PC-3 (cell line): ENCODE measurements around the gene KIF24. TPM values are rescaled to one million over a fixed set of nuclear protein-coding genes. Genes with fewer than 3 reads are reported as not detected.

Experiments
- ATAC-seq: fragments of 200-7000 bp; cut with Tn5 transposase; 2 replicates; pipeline ENCODE4 v1.9.1; 2020; ENCODE audit warnings: mild to moderate bottlenecking, moderate library complexity
- BruUV-seq: library from RNA; stranded (reverse); fragments of 400-500 nt; replicated peaks from 2 replicates; lab custom pipeline; 2021; lab: Mats Ljungman, UMichigan
- CTCF ChIA-PET: fragments of 300-600 bp; sonication (Branson Sonifier 250); formaldehyde crosslinking; loops from one replicate; lab custom pipeline; 2022; ENCODE audit warnings: antibody characterized with exemption; lab: Charles Lee
- POLR2A ChIA-PET: fragments of 300-600 bp; sonication (Branson Sonifier 250); formaldehyde crosslinking; loops from one replicate; lab custom pipeline; 2022; ENCODE audit warnings: antibody characterized with exemption; ENCODE audit not compliant: unreplicated experiment; lab: Charles Lee
- DNase-seq: peaks from one replicate; pipeline ENCODE4 v3.0.0-alpha.2; 2015
- H2AFZ ChIP-seq: fragments of 300-600 bp; sonication (generic); 2 replicates; pipeline ENCODE4 v1.6.0; 2016; ENCODE audit warnings: antibody characterized with exemption, low read length
- H3F3A ChIP-seq: fragments of 300-600 bp; sonication (generic); one replicate; pipeline ENCODE4 v1.6.0; 2017; ENCODE audit warnings: antibody characterized with exemption, low read length, control low read depth, mild to moderate bottlenecking; ENCODE audit not compliant: unreplicated experiment
- H3K27ac ChIP-seq: fragments of 300-600 bp; sonication (generic); 2 replicates; pipeline ENCODE4 v1.5.1; 2016; ENCODE audit warnings: mild to moderate bottlenecking, low read length
- H3K27me3 ChIP-seq: fragments of 300-600 bp; sonication (generic); 2 replicates; pipeline ENCODE4 v1.6.1; 2016; ENCODE audit warnings: low read length, mixed read lengths
- H3K36me3 ChIP-seq: fragments of 300-600 bp; sonication (generic); 2 replicates; pipeline ENCODE4 v1.6.1; 2016; ENCODE audit warnings: low read depth, mixed run types, low read length, mixed read lengths
- H3K4me1 ChIP-seq: fragments of 300-600 bp; sonication (generic); 2 replicates; pipeline ENCODE4 v1.5.1; 2016; ENCODE audit warnings: low read length; ENCODE audit not compliant: insufficient read depth
- H3K4me2 ChIP-seq: fragments of 300-600 bp; sonication (generic); 2 replicates; pipeline ENCODE4 v1.6.0; 2016; ENCODE audit warnings: low read length
- H3K4me3 ChIP-seq: fragments of 300-600 bp; sonication (generic); 2 replicates; pipeline ENCODE4 v1.5.1; 2016; ENCODE audit warnings: mild to moderate bottlenecking, low read length, mixed read lengths
- H3K79me2 ChIP-seq: fragments of 300-600 bp; sonication (generic); 2 replicates; pipeline ENCODE4 v1.6.1; 2017; ENCODE audit warnings: low read length, mixed read lengths
- H3K9ac ChIP-seq: fragments of 300-600 bp; sonication (generic); 2 replicates; pipeline ENCODE4 v1.6.0; 2016; ENCODE audit warnings: mild to moderate bottlenecking, low read length
- H3K9me2 ChIP-seq: fragments of 300-600 bp; sonication (generic); replicated peaks from 2 replicates; pipeline ENCODE4 v1.6.1; 2016; ENCODE audit warnings: mixed run types, low read length, mixed read lengths
- H3K9me3 ChIP-seq: fragments of 300-600 bp; sonication (generic); 2 replicates; pipeline ENCODE4 v1.6.1; 2016; ENCODE audit warnings: low read length, mixed read lengths
- H4K20me1 ChIP-seq: fragments of 300-600 bp; sonication (generic); 2 replicates; pipeline ENCODE4 v1.6.1; 2016; ENCODE audit warnings: low read length, mixed read lengths
- CTCF ChIP-seq: fragments of 300-600 bp; sonication (generic); conservative IDR thresholded peaks from 2 replicates; pipeline ENCODE4 v1.5.1; 2017; ENCODE audit warnings: antibody characterized with exemption, low read depth, mild to moderate bottlenecking, low read length
- EZH2 ChIP-seq: fragments of 300-600 bp; sonication (generic); IDR thresholded peaks from one replicate; pipeline ENCODE4 v1.6.1; 2017; ENCODE audit warnings: antibody characterized with exemption, mild to moderate bottlenecking, low read length; ENCODE audit not compliant: unreplicated experiment
- EZH2phosphoT487 ChIP-seq: fragments of 300-600 bp; sonication (generic); IDR thresholded peaks from 2 replicates; pipeline ENCODE4 v1.6.1; 2018; ENCODE audit warnings: mild to moderate bottlenecking, antibody characterized with exemption, low read length, borderline replicate concordance
- intact Hi-C: fragments of 100-400 bp; cut with micrococcal nuclease; formaldehyde crosslinking; loops from 2 replicates; pipeline ENCODE4 v1.9.0; 2023
- total RNA-seq: library from RNA; depleted of rRNA; stranded (reverse); fragments of >200 nt; gene quantifications from 2 replicates; pipeline ENCODE4 v1.2.3, GENCODE V29; 2014

The KIF24 gene
- total RNA-seq, 1 experiment from 2014 or later, result 4.7 TPM

- Histone ChIP-seq H3K9me2 (no peaks in the 10 kb centered on the region), H3K4me2 (no peak overlapping the region), H3F3A (no peaks in the 10 kb centered on the region), H2AFZ (no peak overlapping the region), H3K9ac (no peak overlapping the region), H3K79me2 (no peaks in the 10 kb centered on the region), H3K4me1 (no peaks in the 10 kb centered on the region), H3K9me3 (no peaks in the 10 kb centered on the region), H3K27me3 (no peaks in the 10 kb centered on the region), H3K4me3 (no peak overlapping the region), H4K20me1 (no peaks in the 10 kb centered on the region), H3K36me3 (no peaks in the 10 kb centered on the region), H3K27ac (no peak overlapping the region)
- DNase-seq (no peak), ATAC-seq (no peak)
- ChIA-PET CTCF (no interaction called here), POLR2A (no interaction called here)
- BruUV-seq, result no TSS peak
- intact Hi-C loops, result no loop called here
- TF ChIP-seq CTCF (no peak), EZH2 (no peak), EZH2phosphoT487 (no peak)
These were observed 18.7 kb upstream of the KIF24 start for GRCh38 chr9:34347800-34348158.

- ATAC-seq (no peak), DNase-seq (no peak)
- no peaks in the 10 kb centered on the region for H3K36me3 ChIP-seq
- H3K4me1 ChIP-seq, result no peaks in the 10 kb centered on the region
- H2AFZ ChIP-seq, result no peak overlapping the region
- no peaks in the 10 kb centered on the region for H3K9me2 ChIP-seq
- H3F3A ChIP-seq, result no peaks in the 10 kb centered on the region
- TF ChIP-seq EZH2phosphoT487 (no peak), CTCF (no peak), EZH2 (no peak)
- H3K9ac ChIP-seq, result no peak overlapping the region
- H3K4me2 ChIP-seq, result no peak overlapping the region
- no peaks in the 10 kb centered on the region for H3K27me3 ChIP-seq
- no peak overlapping the region for H3K27ac ChIP-seq
- H4K20me1 ChIP-seq, result no peaks in the 10 kb centered on the region
- no peaks in the 10 kb centered on the region for H3K79me2 ChIP-seq
- no peak overlapping the region for H3K4me3 ChIP-seq
- no TSS peak for BruUV-seq
- ChIA-PET CTCF (no interaction called here), POLR2A (no interaction called here)
- no peaks in the 10 kb centered on the region for H3K9me3 ChIP-seq
- intact Hi-C loops, result no loop called here
These were observed 18.1 kb upstream of the KIF24 start for GRCh38 chr9:34346873-34347799.

GRCh38 chr9:34343605-34344004, 14.5 kb upstream of the KIF24 start:
- H3K27me3 ChIP-seq, result no peaks in the 10 kb centered on the region
- H3K9ac ChIP-seq, result no peak overlapping the region
- no peak overlapping the region for H3K4me2 ChIP-seq
- no peak overlapping the region for H2AFZ ChIP-seq
- H3K4me3 ChIP-seq, result no peak overlapping the region
- H3K9me3 ChIP-seq, result no peaks in the 10 kb centered on the region
- intact Hi-C loops, result no loop called here
- no peaks in the 10 kb centered on the region for H3K4me1 ChIP-seq
- DNase-seq (no peak), ATAC-seq (no peak)
- no peaks in the 10 kb centered on the region for H3K79me2 ChIP-seq
- H3K36me3 ChIP-seq, result no peaks in the 10 kb centered on the region; the same call in 1 of the 2 replicates
- H3K9me2 ChIP-seq, result no peaks in the 10 kb centered on the region
- CTCF ChIA-PET, result no interaction called here
- TF ChIP-seq EZH2 (no peak), CTCF (no peak), EZH2phosphoT487 (no peak)
- H3K27ac ChIP-seq, result no peak overlapping the region
- POLR2A ChIA-PET, result no interaction called here
- no peaks in the 10 kb centered on the region for H4K20me1 ChIP-seq
- no peaks in the 10 kb centered on the region for H3F3A ChIP-seq
- BruUV-seq, result no TSS peak
